NAMALWA (cell line): ENCODE data around the gene DNAJB8.

ENCODE experiments used
- DNase-seq: peaks from one replicate; pipeline ENCODE4 v3.0.0-alpha.2; 2015; ENCODE audit warnings: low spot score

DNAJB8 gene

GRCh38 chr3:128466840-128467541 lies at the start of gene DNAJB8:
Gene DNAJB8 (minus strand): TSS chr3:128466890. CDS start chr3:128463245, 3,645 bp downstream.
- no peak for DNase-seq

- DNase-seq = no peak
Observed at GRCh38 chr3:128515967-128516366, 49.3 kb upstream of the DNAJB8 start.

DNA sequence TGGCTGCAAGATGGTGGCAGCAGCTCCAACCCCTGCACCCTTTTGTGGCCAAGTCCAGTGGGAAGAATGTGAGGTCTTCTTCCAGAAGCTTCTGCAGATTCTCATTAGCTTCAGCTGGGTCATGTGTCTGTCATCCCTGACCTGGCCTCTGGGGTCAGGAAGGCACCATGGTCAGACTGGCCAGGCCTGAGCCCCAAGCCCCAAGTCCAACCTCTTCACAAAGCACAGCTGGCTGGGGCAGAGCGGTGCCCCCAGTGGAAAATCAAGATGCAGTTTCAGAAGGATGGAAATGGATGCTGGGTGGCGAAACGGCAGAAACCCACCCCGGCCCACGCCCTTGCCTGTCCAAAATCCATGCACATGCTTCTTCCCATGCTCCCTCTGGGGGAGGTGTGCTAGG lies 42.2 kb upstream of the DNAJB8 start:
- no peak for DNase-seq

GRCh38 chr3:128506754-128507153 lies 40.1 kb upstream of the DNAJB8 start:
- DNase-seq = no peak

DNA sequence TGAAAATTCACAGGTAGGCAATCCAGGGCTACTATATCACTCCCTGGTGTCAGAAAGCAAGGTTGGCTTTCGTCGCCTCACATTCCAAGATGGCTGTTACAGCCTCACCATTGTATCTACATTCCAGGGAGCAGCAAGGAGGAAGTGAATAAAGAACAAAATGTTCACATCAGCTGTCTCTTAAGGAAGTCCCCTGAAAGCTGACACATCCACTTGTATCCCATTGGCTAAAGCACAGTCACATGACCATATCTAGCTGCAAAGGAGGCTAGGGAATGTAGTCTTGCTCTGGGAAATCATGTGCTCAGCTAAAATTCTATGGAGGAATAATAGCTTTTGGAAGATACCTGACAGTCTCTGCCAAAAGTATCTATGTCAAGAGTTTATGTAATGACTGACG lies 39.1 kb upstream of the DNAJB8 start:
- no peak for DNase-seq

DNA sequence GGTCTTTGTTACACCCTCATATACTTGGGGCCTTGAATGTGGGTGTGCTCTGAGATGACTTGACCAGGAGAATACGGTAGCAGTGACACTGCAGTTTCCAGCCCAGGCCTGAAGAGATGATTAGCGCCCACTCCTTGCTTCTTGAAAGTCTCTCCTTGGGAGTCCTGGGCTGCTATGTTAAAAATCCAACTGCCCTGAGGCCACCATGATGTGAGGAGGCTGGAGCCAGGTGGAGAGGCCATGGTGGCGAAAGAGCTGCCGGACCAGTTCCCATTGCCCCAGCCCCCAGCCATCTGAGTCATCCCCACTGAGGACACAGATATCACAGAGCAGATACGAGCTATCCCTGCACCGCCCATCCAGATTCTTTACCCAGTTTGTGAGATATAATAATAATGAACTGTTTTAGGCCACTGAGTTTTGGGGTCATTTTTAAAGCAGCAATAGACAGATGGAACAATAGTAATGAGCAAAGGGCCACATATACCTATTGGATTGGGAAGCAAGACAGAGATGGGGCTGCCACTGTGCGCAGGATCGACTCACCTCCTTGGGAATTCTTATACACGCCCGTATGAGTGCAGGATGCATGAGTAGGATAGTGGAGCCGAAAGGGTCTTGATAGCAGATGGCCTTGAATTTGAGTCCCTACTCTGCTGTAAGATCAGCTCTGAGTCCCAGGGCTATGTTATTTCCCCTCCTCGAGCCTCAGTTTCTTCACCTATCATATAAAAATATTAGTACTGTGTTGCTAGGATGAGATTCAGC lies 38.5 kb upstream of the DNAJB8 start:
- DNase-seq = no peak

GRCh38 chr3:128504533-128504915 lies 37.8 kb upstream of the DNAJB8 start:
- DNase-seq = no peak

DNA sequence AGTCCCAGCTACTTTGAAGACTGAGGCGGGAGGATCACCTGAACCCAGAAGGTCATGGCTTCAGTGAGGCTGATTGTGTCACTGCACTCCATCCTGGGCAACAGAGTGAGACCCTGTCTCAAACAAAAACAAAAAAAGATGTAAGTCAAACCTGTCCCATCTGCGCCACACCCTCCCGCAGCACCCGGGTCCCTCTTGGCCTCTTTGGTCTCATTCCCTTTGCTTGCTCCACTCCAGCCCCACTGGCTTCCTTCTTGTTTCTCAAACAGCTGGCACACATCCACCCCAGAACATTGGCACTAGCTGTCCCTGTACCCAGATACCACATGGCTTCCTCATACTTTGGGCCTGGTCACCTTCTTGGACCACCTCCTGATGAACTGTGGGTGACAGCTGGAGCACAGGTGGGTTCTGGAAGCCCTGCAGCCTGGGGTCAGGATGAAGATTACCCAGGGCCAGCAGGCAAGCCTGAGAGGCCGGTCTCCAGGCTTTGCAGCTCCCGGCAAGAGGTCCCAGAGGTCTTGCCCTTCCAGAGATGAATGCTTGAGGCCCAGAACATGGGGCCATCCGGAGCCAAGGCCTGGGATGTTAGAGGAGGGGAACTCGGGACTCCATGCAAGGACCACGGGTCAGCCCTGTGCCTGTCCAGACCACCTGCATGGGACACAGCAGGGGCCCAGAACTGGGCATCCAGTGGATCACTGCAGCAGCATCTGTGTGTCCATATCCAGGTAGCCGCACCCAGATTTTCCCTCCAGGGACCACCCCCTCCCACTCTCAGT lies 37.3 kb upstream of the DNAJB8 start:
- no peak for DNase-seq

- DNase-seq = no peak
Observed at GRCh38 chr3:128503164-128503651, 36.5 kb upstream of the DNAJB8 start.

DNA sequence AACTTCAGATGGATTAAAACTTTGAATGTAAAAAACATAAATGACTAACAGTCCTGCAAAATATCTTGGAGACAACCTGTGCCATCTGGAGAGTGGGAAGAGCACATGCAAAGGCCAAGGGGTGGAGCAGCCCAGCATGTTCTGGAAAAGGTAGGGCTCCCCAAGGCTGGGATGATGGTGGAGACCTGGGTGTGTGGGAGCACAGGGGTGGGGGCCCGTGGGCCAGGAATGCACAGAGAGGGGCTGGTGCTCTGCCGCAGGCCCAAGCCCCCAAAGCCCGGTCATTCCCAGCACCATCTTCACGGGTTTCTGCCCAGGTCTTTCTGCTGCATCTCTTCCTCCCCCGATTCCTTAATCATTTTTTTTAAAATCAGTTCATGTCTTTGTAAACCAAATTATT lies 36.0 kb upstream of the DNAJB8 start:
- no peak for DNase-seq

GRCh38 chr3:128501431-128501830 lies 34.7 kb upstream of the DNAJB8 start:
- no peak for DNase-seq

GRCh38 chr3:128500556-128500955 lies 33.9 kb upstream of the DNAJB8 start:
- no peak for DNase-seq

DNA sequence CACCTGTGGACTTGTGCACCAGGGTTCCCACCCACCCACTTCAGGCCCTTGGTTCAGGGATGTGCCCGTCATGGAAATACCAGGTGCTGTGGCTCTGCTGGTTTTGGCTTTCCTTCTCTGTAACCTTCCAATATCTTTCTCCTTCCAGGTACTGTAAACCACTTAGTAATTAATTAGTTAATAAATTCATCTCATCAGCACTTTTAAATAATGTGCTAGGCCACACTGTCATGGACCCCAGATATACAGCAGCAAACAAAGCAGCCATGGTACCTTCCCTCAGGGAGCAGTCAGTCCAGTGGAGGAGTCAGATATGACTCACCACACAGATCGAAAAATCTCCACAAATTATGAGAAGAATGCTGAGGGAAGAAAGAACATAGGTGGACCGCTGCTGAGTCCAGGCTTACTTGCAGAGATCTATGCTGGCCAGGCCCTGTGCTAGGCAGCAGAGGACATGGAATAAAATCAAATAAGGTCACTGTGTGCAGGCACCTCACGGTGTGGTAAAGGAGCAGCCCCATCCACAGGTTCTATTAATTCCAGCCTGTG lies 33.1 kb upstream of the DNAJB8 start:
- no peak for DNase-seq

GRCh38 chr3:128498901-128499530 lies 32.3 kb upstream of the DNAJB8 start:
- DNase-seq = no peak

DNA sequence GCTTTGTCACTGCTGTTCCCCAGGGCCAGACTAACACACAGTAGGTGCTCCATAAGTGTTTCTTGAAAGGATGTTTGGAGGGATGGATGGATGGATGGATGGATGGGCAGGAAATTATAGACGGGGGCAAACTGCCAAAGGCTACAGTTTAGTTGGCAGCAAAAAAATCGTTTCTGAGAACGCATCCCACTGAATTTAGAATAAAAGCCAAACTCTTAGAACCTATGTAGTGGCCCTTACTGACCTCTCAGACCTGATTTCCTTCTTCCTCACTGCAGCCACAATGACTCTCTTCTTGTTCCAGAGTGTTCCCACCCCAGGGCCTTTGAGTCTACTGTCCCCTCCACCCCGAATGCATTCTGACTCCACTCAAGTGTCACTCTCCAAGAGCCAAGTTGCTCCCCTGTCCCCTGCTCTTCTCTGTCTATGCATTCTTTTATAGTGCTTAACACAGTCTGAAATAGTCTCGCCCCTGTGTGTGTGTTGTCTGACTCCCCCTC lies 31.5 kb upstream of the DNAJB8 start:
- DNase-seq = no peak

GRCh38 chr3:128497305-128498126 lies 30.8 kb upstream of the DNAJB8 start:
- DNase-seq = peak; percentile 63

DNA sequence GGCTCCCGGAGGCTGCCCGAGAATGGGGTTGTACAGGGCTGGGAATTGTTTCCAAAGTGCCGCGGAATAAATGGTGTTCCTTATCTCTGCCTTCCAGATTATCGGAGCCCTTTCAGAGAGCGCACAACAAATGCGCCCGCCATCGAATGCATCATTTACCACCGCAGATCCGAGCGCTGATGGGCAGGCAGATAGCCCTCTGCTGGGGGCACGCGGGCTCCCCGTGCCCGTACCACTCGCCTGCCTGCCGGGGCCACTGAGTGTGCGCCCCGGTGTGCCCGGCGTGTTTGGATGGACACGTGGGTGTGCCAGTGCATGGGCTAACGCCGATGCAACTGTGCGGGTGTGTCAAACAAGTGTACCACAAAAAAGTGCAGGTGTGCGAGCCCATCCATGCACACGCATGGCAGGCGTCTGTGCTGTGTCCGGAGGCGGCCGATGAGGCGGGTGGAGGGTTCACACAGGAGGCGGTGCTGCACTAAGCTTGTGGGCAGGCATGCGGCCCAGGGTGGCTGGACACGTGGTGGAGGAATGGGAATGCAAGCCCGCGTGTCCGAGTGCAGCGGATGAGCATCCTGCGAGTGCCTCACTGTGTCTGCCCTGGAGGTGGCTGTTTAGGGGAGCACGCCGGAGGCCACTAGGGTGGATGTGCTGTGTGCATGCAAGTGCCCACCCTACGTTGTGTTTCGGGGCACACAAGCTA lies 30.1 kb upstream of the DNAJB8 start:
- no peak for DNase-seq

DNA sequence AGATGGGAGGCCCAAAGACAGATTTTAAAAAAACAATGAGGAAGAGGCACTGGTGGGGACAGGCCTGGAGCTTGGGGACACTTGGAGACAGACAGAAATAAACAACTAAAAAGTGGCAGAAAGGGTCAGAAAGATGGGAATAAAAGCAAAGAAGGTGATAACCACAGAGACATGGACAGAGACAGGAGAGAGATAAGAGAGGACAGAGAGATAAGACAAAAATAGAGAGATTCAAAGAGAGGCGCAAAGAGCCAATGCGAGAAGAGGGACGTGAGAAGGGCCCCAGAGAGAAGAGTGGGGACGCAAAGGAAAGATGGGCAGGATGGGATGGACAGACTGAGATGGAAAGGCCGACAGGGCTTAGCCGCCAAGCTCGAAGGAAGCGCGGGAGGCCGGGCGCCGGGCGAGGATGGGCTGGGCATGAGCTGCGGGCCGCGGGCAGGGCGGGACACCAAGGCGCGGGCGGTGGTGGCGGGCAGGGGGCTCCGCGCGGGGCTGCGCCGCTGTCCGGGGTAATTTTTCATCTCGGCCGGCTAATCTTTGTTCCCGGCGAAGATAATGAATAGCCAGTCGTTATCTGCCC lies 29.4 kb upstream of the DNAJB8 start:
- no peak for DNase-seq

- DNase-seq = no peak
Observed at GRCh38 chr3:128495435-128495970, 28.8 kb upstream of the DNAJB8 start.

GRCh38 chr3:128494367-128494650 lies 27.6 kb upstream of the DNAJB8 start:
- no peak for DNase-seq
